HK-2 (cell line): ENCODE measurements around the gene PLB1.
"Not testable (repeated sequence)": the region's sequence is repeated elsewhere in the genome, so short reads cannot be mapped to it uniquely, and the experiment has no call there.

Experiments
- DNase-seq: peaks from one replicate; pipeline ENCODE4 v3.0.0-alpha.2; 2018; ENCODE audit not compliant: unreplicated experiment

PLB1 gene

DNA sequence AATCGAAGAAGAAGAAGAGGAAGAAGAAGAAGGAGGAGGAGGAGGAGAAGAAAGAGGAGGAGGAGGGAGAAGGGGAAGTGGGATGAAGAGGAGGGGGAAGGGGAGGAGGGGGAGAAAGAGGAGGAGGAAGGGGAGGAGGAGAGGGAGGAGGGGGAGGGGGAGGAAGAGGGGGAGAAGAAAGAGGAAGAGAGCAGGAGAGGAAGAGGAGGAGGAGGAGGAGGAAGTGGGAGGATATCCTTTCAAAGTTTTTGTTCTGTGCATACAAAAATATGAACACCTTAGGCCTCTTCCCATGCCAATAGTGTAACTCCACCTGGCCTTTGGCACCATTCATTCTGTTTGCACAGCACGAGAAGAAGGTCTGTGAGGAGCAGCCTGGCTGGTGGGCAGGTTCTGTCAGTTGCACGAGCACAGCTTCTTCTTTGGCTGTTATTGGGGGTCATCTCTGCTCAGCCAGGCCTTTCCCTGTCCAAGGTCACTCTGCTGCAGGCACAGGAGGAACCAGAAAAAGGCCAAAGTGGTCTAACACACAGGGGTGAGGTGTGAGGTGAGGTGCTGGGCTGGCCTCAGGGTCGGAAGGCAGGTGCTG lies 25.8 kb upstream of the PLB1 start:
- DNase-seq: no peak

DNA sequence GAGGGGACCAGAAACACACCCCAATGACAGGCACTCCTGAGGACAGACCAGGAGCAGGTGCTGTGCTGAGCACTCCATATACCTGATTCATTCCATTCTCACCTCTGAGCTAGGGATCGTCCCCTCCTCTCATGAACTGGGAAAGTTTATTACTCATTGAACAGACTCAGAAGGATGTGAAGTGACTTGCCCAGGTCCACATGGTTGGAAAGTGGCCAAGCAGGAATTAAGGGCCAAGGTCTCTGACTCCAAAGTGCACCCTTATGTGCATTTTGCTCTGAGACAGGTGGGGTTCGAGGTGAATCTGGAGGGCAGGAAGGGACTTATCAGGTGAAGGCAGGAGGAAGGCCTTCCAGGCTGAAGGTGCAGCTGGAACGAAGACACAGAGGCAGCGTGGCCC lies 25.1 kb upstream of the PLB1 start:
- DNase-seq: no peak

DNA sequence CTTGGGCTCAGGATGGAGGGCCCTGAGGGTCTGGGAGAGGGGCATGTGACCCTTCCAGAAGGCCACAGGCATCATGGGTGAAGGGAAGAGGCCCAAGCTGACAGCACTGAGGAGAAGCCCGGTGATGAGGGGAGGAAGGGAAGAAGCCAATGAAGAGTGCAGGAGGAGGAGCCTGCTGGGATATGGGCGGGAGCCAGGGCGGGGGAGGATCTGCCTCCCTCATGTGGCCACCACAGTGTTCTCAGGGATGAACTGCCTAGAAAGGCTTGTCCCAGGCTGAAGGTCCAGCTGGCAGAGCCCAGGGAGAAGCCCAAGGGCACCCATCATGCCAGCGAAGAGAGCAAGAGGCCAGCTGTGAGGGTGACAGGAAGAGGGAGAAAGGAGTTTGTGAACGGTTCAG lies 24.6 kb upstream of the PLB1 start:
- no peak for DNase-seq

DNA sequence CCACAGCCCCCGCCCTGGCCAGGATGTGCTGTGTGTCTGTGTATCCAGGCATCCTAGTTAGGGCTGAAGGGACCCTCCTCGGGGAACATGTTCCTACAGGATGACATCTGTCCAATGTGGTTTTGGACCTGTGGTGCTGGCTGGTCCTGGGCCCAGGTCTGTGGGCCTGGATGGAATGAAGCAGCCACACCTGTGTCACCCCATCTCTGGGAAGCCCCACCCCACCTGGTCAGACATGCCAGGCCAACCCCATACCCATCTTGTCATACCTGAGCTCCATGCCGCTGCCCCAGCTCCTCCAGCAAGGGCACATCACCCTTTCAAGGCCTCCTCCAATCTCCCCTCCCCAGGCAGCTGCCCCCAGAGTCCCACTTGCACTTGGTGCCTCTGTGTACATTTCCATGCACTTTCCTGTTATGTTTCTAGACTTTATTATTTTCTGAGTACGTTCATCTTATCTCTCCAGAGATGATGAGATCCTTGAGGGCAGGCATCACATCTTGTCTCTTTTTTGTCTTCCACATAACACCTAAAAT lies 24.1 kb upstream of the PLB1 start:
- no peak for DNase-seq

DNA sequence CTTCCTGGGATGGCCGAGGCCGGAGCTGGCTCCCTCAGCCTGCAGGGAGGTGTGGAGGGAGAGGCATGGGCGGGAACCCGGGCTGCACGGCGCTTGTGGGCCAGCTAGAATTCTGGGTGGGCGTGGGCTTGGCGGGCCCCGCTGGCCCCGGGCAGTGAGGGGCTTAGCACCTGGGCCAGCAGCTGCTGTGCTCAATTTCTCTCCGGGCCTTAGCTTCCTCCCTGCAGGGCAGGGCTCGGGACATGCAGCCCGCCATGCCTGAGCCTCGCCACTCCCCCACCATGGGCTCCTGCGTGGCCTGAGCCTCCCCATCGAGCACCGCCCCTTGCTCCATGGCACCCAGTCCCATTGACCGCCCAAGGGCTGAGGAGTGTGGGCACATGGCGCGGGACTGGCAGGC lies 23.2 kb upstream of the PLB1 start:
- not testable (repeated sequence) for DNase-seq

DNA sequence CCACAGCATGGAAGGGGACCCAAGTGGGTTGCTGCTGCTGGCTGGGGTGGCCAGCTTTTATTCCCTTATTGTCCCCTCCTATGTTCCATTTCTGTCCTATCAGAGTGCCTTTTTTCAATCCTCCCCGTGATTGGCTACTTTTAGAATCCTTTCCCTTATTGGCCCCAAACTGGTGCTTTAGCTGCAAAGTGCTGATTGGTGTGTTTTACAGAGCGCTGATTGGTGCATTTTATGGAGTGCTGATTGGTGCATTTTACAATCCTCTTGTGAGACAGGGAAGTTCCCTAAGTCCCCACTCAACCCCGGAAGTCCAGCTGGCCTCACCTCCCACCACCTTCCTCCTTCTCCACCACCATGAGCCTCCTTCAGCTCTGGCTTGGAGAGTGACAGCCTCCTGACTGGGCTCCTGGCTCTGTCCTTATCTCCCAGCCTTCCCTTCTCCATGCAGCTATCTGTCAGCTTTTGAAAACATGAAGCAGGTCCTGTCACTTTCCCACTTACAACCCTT lies 20.7 kb upstream of the PLB1 start:
- no peak for DNase-seq

DNA sequence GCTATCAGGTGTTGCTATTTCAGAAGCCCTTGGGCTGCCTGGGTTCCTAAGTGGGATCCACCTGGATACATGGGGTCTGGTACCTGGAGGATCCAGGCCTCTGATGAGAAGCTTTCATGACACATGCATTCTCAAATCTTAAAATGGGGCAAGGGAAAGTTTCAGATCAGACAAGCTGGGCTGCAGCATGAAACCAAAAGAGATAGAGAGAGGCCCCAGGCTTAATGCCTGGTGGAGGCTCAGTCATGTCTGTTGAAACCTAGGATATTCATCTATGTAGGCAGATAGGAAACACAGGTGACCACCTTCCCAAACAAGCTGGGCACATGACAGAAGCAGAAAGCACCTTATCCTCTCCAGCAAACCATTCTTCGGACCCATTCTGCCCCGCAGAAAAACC lies 18.8 kb upstream of the PLB1 start:
- DNase-seq: no peak

DNA sequence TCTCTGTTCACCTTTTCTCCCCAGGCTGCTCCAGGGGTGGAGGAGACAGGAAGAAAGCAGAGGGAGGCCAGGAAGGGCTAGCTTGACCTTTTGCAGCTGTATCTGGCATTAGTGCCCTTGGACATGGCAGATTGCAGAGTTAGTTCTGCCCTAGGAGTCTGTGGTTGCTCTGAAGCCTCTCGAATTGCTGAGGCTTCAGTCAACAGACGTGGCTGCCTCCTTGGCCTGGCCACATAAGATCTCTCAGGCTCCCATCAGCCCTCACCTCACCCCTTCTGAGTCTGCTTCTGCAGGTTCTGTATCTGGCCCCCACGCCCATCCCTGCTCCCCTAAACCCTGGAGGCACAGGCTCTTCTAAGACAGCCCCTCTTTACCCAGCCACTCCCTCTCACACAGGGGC lies 18.2 kb upstream of the PLB1 start:
- DNase-seq: no peak

DNA sequence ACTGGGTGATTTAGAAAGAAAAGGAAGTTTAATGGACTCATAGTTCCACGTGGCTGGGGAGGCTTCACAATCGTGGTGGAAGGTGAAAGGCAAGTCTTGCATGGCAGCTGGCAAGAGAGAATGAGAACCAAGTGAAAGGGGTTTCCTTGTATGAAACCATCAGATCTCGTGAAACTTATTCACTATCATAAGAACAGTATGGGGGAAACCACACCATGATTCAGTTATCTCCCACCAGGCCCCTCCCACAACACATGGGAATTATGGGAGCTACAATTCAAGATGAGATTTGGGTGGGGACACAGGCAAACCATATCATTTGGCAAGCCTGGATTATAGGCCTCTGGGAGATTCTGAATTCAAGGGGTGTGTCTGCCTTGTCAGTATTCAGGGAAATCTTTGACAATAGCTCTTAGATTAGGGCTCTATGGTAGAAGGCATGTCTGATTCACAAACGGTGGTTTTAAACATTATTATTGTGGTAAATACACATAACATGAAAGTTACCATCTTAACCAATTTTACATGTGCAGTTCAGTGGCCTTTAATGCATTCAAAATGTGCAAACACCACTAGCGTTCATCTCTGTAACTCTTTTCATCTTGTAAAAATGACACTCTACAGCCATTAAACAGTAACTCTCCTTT lies 15.3 kb upstream of the PLB1 start:
- no peak for DNase-seq

DNA sequence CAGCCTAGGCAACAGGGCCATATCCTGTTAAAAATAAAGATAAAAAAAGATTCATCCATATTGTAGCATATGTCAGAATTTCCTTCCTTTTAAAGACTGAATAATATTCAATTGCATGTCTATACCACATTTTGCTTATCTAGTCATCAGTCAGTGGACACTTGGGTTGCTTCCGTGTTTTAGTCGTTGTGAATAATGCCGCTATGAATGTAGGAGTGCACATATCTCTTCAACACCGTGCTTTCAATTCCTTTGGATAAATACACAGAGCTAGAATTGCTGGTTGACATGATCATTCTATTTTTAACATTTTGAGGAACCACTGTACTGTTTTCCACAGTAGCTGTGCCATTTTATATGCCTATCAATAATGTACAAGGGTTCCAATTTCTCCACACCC lies 14.0 kb upstream of the PLB1 start:
- no peak for DNase-seq

DNA sequence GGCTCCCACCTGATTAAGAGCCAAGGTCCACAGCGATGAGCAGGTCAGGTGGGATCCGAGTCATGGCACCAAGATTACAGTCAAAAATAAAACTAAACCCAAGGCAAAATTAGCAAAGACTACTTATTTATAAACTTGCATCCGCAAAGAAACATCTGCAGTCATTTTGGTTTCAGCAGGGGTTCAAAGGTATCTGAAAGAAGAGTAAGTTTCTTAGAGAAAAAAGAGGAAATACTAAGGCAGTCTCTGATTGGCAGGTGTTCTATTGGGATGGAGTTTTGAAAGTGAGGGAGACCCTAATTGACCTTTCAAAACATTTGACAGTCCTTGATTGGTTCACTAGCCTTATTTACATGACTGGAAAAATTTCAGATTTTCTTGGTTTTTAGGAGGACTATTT lies 11.0 kb upstream of the PLB1 start:
- DNase-seq: no peak

DNA sequence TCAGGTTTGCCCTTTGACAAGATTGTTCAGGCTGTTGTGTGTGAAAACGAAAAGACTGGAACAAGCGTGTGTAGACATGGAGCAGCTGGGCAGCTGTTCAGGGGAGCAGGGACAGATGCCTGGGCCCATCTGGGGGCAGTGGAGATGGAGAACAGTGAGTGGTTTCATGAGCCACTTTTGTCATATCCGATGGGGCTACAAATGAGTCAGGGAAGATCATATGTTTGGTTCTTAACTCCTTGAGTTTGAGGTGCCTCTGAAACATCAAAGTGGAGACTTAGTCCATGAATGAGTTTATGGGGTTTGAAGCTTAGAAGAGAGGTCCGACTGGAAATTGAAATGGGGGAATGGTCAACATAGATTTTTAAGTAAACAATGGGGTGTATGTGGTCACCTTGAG lies 9.3 kb upstream of the PLB1 start:
- no peak for DNase-seq

DNA sequence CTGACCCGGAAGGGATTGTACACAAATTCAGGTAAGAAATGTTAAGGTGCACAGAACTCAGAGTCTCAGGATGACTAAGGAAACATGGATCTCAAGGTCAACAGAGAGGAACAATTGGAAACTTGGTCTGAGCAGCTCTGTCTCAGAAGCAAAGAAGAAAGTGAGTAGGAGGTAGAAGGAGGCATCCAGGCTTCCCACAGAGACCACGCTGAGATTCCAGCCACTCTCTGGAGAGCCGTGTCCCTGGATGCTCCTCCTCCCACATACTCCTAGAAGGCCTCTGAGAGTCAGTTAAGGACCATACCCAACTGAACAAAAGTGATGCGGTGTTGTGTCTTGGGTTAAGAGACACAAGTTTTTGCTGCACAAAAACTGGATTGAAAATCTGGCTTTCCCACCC lies 8.6 kb upstream of the PLB1 start:
- DNase-seq: no peak

DNA sequence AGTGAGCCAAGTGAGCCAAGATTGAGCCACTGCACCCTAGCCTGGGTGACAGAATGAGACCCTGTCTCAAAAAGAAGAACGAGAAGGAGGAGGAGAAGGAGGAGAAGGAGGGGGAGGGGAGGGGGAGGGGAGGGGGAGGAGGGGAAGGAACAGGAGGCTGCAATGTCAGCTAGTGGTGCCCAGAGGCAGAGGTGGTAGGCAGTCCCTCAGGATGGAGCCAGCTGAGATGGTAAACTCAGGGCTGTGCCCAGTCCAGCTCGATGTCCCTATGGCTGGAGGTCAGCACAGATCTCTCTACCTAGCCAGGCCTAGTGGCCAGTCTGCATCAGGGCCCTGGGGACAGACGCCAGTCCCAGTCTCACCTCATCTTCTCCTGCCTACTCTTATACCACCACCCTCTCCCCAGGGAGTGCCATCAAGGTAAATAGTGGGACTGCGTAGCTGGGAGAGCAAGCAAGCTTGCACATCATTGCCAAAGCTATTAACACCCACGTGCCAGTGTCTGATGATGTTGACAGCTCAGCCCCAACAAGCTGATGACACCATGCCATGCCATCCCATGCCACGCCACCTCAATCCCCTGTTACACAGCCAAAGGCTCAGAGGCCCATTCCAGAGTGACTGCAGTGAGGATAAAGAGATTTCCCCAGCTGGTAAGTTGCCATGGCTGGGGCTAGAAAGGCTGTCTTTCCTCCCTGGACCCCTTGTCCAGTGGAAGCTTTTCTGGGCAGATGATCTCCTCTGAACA lies 7.6 kb upstream of the PLB1 start:
- DNase-seq: no peak

DNA sequence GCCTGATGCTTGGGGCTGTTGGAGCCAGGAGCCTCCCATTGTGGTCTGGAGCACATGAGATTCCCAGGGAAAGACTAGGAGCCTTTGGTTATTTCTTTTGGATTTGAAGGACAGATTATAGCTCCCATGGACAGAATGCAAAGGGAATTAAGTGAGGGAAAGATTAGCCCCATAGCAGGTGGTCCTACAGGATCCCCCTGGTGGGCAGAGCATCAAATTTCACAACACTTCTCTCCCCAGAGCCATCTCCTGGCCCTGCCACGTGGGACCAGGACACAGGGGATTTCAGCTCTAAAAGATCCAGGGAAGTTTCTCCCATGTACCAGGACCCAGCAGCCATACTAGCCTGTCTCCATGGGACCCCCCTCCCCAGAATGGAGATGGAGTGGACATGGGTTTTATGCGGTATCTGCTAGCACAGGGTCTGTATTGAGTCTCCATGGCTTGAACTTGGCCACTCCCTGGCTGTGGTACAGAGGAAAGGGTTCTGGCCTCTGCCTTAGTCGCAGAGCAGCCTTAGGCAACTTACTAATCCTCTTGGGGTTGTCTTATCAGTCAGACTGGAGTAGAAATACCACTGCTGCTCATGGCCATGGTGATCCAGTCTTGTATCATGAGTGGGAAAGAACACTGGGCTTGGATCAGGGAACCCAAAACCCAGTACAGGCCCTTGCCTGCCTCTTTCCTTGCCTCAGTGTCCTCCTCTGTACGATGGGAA lies 6.8 kb upstream of the PLB1 start:
- DNase-seq: no peak

DNA sequence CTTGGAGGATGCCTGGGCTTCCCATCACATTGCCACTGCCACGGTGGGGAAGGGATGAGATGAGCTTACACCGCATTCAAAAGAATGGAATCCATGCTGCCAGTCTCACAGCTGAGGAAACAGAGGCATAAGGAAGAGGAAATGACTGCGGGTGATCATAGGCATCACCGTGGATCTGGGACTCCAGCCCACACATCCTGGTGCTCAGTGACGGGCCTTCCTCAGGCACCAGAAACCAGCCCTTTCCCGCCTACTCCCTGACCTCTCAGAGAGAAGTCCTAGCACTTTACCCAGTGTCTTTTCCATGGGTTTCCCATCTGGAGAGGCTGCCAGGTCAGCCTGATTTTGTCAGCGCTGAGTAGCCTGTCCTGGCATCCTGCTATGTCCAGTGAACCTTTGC lies 5.3 kb upstream of the PLB1 start:
- DNase-seq: no peak

DNA sequence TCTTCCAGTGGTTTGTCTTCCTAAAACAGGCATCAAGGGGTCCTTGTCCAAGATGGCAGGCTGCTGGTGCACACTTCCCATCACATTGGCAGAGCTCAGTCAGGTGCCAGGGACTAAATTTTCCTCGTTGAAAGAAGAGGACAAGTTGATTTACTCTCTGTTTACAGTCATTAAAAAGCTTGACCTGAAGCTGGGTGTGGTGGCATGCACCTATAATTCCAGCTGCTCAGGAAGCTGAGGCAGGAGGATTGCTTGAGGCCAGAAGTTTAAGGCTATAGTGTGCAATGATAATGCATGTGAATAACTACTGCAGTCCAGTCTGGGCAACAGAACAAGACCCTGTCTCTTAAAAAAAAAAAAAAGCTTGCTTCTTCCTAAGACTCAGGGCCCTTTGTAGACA lies 3.6 kb upstream of the PLB1 start:
- no peak for DNase-seq

DNA sequence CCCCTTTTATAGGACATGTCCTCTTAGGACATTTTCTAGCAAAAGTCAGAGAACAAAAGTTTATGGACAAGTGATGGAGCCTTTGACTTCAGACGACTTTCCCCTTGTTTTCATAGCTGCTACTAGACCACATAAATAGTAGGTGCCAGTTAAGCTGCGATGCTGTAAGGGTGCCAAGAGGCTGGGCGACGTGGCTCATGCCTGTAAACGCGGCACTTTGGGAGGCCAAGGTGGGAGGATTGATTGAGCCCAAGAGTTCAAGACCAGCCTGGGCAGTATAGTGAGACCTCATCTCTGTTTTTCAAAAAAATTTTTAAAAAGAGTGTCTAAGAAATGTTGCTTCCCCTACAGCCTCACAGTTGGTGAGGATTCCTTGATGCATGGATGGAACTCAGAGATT lies 2.2 kb upstream of the PLB1 start:
- DNase-seq: no peak

DNA sequence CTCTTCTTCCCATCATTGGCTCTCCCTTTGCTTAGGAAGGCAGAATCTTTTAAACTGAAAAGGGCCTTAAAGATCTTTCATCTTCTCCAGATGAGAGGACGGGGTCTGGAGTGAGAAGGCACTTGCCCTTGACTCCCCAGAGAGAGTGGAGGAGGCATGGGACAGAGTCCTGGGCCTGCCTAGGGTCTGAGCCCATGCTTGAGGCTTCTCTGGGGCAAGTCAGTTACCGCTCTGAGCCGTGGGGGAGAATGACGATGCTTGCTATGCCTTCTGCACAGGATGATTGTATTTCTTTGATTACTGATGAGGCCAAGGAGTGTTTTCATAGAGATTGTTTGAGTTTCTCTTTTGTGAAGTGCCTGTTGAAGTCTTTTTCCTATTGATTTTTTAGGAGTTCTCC lies 921 bp downstream of the PLB1 start:
- DNase-seq: no peak

DNA sequence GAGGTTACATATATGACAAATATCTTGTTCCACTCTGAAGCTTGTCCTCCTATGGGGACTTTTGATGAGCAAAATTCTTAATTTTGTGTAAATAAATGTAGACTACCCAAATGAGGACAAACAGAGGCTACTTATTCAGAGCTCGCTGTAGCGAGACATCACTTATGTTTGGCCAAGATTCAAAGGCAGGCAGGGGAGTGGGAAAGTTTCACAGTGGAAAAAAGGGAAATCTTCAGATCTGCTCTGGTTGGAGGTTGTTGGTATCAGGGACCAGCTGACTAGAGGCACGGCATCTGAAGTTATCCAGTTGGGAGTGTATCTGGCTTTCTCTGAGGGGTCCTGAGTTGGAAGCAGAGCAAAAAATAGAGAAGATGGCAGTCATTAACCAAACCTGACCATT lies 1.3 kb downstream of the PLB1 start:
- DNase-seq: no peak

DNA sequence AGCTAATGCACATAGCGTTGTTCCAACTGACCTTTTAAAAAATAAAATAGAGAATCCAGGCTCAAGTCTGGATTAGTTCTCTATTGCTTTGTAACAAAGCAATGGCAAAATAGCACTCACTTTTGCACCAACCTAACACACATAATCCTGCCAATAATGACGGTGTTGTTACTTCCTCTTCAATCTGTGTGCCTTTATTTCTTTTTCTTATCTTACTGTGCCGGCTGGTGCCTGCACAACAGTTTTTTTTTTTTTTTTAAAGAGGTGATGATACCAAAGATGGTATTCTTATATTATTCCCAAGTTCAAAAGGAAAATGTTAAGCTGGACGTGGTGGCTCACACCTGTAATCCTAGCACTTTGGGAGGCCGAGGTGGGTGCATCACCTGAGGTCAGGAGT lies 3.4 kb downstream of the PLB1 start:
- DNase-seq: no peak

DNA sequence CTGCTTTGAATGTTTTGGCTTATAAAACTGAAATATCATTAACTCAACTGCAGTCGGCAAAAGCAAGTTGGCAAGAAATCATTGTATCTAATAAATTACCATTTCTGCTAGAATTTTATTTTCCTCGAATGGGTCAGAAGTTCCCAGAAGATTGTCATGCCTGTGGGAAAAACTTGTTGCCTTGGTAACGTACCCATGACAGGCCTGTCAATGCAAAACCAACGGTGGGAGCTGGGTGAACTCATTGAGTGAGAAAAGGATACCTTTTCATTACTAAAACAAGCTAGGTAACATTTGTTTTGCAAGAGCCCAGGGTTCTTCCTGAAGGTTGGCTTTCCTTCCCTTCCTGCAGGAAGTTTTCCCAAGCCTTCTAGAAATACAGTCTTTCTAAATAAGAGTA lies 9.5 kb downstream of the PLB1 start:
- no peak for DNase-seq
